ENCODE results near the gene TDP1. TPM values are rescaled to one million over a fixed set of nuclear protein-coding genes. Genes with fewer than 3 reads are reported as not detected.

The TDP1 gene
- total RNA-seq, 2 experiments from 2014 or later, result 51.9 to 59.8 TPM

DNA sequence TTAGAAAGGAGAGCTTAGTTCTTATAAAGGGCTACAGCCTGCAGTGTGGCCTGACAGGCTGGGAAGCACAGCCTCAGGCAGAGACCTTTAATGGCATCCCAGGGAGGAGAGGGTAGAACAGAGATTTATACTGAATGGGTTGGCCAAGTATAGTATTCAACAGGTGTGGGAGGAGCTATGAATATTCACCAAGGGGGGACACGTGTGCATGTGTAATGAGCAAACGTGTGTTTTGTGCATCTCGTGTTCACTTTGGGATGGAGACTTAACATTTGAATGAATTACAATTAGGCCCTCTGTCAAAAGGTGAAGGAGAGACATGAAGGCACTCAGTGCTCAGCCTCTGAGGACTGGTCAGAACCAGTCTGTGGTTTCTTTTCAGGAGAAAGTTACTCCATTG lies 5.2 kb downstream of the TDP1 start:
- intact Hi-C loops (cut with DNase I, micrococcal nuclease), result no loop called here
- Histone ChIP-seq H3K4me3 (ENCODE audit: low read length) (no peak overlapping the region), H3K4me1 (ENCODE audit: insufficient read depth, low read length) (peaks cover 45% of the 10 kb centered on the region), H3K27ac (ENCODE audit: low read depth in 1 of 2, low read length in 2 of 2) (no peak overlapping the region), H3K27me3 (ENCODE audit: control insufficient read depth in 1 of 2, insufficient read depth in 2 of 2, low read length in 2 of 2) (no peaks in the 10 kb centered on the region), H3K36me3 (ENCODE audit: insufficient read depth, low read length) (peaks cover 42% of the 10 kb centered on the region), H3K9me3 (ENCODE audit: control insufficient read depth in 1 of 2, insufficient read depth in 1 of 2, low read length in 2 of 2) (no peaks in the 10 kb centered on the region)
- Mint-ChIP-seq H3K27ac (no peak overlapping the region), H3K4me3 (no peak overlapping the region), H3K36me3 (ENCODE audit: low read depth) (peaks cover 78% of the 10 kb centered on the region), H3K27me3 (no peaks in the 10 kb centered on the region), H3K9me3 (no peaks in the 10 kb centered on the region), H3K4me1 (ENCODE audit: low read depth) (peaks cover 77% of the 10 kb centered on the region)
- ChIA-PET POLR2A (no interaction called here), CTCF (interaction anchor here (3.0 kb wide), 1 partner anchor 12 kb away, joined by 17 read pairs; no protein-coding TSS in a partner anchor)
- no peak for DNase-seq
- ATAC-seq (ENCODE audit: poor library complexity), result no peak
- TF ChIP-seq, protein P1, sequence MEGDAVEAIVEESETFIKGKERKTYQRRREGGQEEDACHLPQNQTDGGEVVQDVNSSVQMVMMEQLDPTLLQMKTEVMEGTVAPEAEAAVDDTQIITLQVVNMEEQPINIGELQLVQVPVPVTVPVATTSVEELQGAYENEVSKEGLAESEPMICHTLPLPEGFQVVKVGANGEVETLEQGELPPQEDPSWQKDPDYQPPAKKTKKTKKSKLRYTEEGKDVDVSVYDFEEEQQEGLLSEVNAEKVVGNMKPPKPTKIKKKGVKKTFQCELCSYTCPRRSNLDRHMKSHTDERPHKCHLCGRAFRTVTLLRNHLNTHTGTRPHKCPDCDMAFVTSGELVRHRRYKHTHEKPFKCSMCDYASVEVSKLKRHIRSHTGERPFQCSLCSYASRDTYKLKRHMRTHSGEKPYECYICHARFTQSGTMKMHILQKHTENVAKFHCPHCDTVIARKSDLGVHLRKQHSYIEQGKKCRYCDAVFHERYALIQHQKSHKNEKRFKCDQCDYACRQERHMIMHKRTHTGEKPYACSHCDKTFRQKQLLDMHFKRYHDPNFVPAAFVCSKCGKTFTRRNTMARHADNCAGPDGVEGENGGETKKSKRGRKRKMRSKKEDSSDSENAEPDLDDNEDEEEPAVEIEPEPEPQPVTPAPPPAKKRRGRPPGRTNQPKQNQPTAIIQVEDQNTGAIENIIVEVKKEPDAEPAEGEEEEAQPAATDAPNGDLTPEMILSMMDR (IDR thresholded peaks at IDR 0.05), result no peak

- no peak for DNase-seq
- TF ChIP-seq, protein P1 (IDR thresholded peaks at IDR 0.05), result no peak
- Histone ChIP-seq H3K27ac (ENCODE audit: low read depth in 1 of 2, low read length in 2 of 2) (no peak overlapping the region), H3K36me3 (ENCODE audit: insufficient read depth, low read length) (peaks cover 56% of the 10 kb centered on the region), H3K4me3 (ENCODE audit: low read length) (no peak overlapping the region), H3K27me3 (ENCODE audit: control insufficient read depth in 1 of 2, insufficient read depth in 2 of 2, low read length in 2 of 2) (no peaks in the 10 kb centered on the region), H3K9me3 (ENCODE audit: control insufficient read depth in 1 of 2, insufficient read depth in 1 of 2, low read length in 2 of 2) (no peaks in the 10 kb centered on the region), H3K4me1 (ENCODE audit: insufficient read depth, low read length) (peaks cover 20% of the 10 kb centered on the region)
- Mint-ChIP-seq H3K4me3 (no peak overlapping the region), H3K4me1 (ENCODE audit: low read depth) (peaks cover 58% of the 10 kb centered on the region), H3K27ac (no peak overlapping the region), H3K36me3 (ENCODE audit: low read depth) (peaks cover 78% of the 10 kb centered on the region), H3K9me3 (no peaks in the 10 kb centered on the region), H3K27me3 (no peaks in the 10 kb centered on the region)
- intact Hi-C loops (cut with DNase I, micrococcal nuclease), result no loop called here
- ChIA-PET POLR2A (no interaction called here), CTCF (interaction anchor here (1.3 kb wide), 1 partner anchor 23 kb away, joined by 3 read pairs; no protein-coding TSS in a partner anchor)
- ATAC-seq (ENCODE audit: poor library complexity), result no peak
These were observed 7.7 kb downstream of the TDP1 start for GRCh38 chr14:89963288-89963978.

DNA sequence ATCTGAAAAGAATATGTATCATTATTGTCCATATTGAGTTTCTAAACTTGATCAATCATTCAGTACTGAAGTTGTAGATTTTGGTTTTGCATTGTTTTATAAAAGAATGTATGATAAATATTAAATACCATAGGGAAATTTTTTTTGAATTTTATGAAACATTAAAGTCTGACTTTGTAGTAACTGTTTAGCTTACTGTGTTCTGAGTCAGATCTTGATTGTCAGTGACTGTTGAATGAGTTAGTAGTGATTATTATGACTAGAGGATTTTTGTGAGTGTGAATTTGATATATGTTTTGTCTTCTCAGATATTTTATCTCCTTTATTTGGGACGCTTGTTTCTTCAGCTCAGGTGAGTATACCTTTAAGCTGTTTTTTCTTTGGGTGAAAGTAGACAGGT lies 10.1 kb downstream of the TDP1 start:
- Histone ChIP-seq H3K4me1 (ENCODE audit: insufficient read depth, low read length) (peaks cover 7% of the 10 kb centered on the region), H3K9me3 (ENCODE audit: control insufficient read depth in 1 of 2, insufficient read depth in 1 of 2, low read length in 2 of 2) (no peaks in the 10 kb centered on the region), H3K4me3 (ENCODE audit: low read length) (no peak overlapping the region), H3K27me3 (ENCODE audit: control insufficient read depth in 1 of 2, insufficient read depth in 2 of 2, low read length in 2 of 2) (no peaks in the 10 kb centered on the region), H3K27ac (ENCODE audit: low read depth in 1 of 2, low read length in 2 of 2) (no peak overlapping the region), H3K36me3 (ENCODE audit: insufficient read depth, low read length) (peaks cover 77% of the 10 kb centered on the region)
- DNase-seq (no peak), ATAC-seq (ENCODE audit: poor library complexity) (no peak)
- H3K27ac Mint-ChIP-seq, result no peak overlapping the region
- H3K4me3 Mint-ChIP-seq, result no peak overlapping the region
- TF ChIP-seq, protein P1 (IDR thresholded peaks at IDR 0.05), result no peak
- H3K4me1 Mint-ChIP-seq (ENCODE audit: low read depth), result peaks cover 35% of the 10 kb centered on the region
- no peaks in the 10 kb centered on the region for H3K27me3 Mint-ChIP-seq
- H3K36me3 Mint-ChIP-seq (ENCODE audit: low read depth), result peaks cover 83% of the 10 kb centered on the region
- ChIA-PET POLR2A (interaction anchor here (1.1 kb wide), 1 partner anchor 12 kb away, joined by 3 read pairs; the partner anchor contains the start of gene EFCAB11), CTCF (interaction anchor here (1.6 kb wide), 1 partner anchor 26 kb away, joined by 5 read pairs; no protein-coding TSS in a partner anchor)
- intact Hi-C loops (cut with DNase I, micrococcal nuclease), result no loop called here
- H3K9me3 Mint-ChIP-seq, result no peaks in the 10 kb centered on the region

Data from CD4-positive, alpha-beta T cell (primary cell).